H1 (cell line): ENCODE measurements around the gene EIF4E2. TPM values are rescaled to one million over a fixed set of nuclear protein-coding genes. Genes with fewer than 3 reads are reported as not detected.

ENCODE experiments used
- CBX5 ChIP-seq: fragments of 300-800, 300-1000 bp; sonication (generic); IDR thresholded peaks from 2 replicates; pipeline ENCODE4 v1.7.1; 2016; ENCODE audit warnings: antibody characterized with exemption, low read length, low read depth
- CHD1 ChIP-seq: IDR thresholded peaks from 2 replicates; pipeline ENCODE4 v1.6.1; 2012; ENCODE audit warnings: low read depth, low read length, improper control_type of control experiment
- EP300 ChIP-seq, 2 experiments: IDR thresholded peaks; 1 replicate in 1 of 2; 2 replicates in 1 of 2; pipeline ENCODE4 v1.6.1; 2011 to 2012; ENCODE audit warnings: low read depth in 2 of 2, low read length in 2 of 2, mild to moderate bottlenecking in 2 of 2, borderline replicate concordance in 1 of 2, inconsistent platforms in 1 of 2, moderate library complexity in 1 of 2
- HDAC2 ChIP-seq, 2 experiments: fragments of 300-600 bp in 1 of 2; sonication (generic) in 1 of 2; IDR thresholded peaks; 2 replicates each; pipeline ENCODE4 v1.6.1; 2011 to 2012; ENCODE audit warnings: low read depth in 2 of 2, low read length in 2 of 2, mild to moderate bottlenecking in 2 of 2, moderate library complexity in 2 of 2, borderline replicate concordance in 1 of 2, inconsistent platforms in 1 of 2
- KDM1A ChIP-seq: fragments of 200-600, 300-600 bp; sonication (generic); IDR thresholded peaks from 2 replicates; pipeline ENCODE4 v1.7.1; 2016; ENCODE audit warnings: mild to moderate bottlenecking, low read length, borderline replicate concordance
- POLR2AphosphoS5 ChIP-seq: IDR thresholded peaks from 2 replicates; pipeline ENCODE4 v1.6.1; 2011; ENCODE audit warnings: low read depth, low read length
- RAD21 ChIP-seq, 2 experiments: IDR thresholded peaks in 1 of 2; conservative IDR thresholded peaks in 1 of 2; 2 replicates each; pipeline ENCODE4 v1.6.1; 2011; ENCODE audit warnings: low read depth in 2 of 2, low read length in 2 of 2, improper control_type of control experiment in 1 of 2, inconsistent platforms in 1 of 2, mild to moderate bottlenecking in 1 of 2, moderate library complexity in 1 of 2
- TCF12 ChIP-seq: IDR thresholded peaks from 2 replicates; pipeline ENCODE4 v1.6.1; 2011; ENCODE audit warnings: low read depth, mild to moderate bottlenecking, low read length
- polyA plus RNA-seq, 7 experiments: library from polyadenylated mRNA; depleted of rRNA in 3 of 7; stranded (reverse) in 5 of 7; unstranded in 2 of 7; fragments of >200 nt in 5 of 7; fragments of 200-250 nt in 2 of 7; gene quantifications; 1 replicate in 5 of 7; 2 replicates in 1 of 7; 4 replicates in 1 of 7; pipeline versions ENCODE4 v1.2.1 to v1.2.3, GENCODE V29; 2011 to 2013; ENCODE audit warnings: missing spikeins in 2 of 7, mixed read lengths in 2 of 7
- total RNA-seq: library from RNA; stranded (reverse); fragmentation: NEBNext Ultra II Directional; extraction: Animal tissue kit (Norgen Biotek cat#: 25700); gene quantifications from 2 replicates; pipeline ENCODE4 v1.2.1, GENCODE V29; 2021
- TF ChIP-seq, protein P1 (sequence below): fragments of 300-600 bp; sonication (generic); IDR thresholded peaks from 2 replicates; pipeline ENCODE4 v1.7.1; 2012; ENCODE audit warnings: low read length, moderate library complexity, mild to moderate bottlenecking, inconsistent platforms; ENCODE audit not compliant: insufficient replicate concordance

The EIF4E2 gene
- total and polyA plus RNA-seq, 2 of the 8 experiments (the other 6 are each of a cell fraction or from before 2014, with no cell fraction given) = 39.4 to 114 TPM

DNA sequence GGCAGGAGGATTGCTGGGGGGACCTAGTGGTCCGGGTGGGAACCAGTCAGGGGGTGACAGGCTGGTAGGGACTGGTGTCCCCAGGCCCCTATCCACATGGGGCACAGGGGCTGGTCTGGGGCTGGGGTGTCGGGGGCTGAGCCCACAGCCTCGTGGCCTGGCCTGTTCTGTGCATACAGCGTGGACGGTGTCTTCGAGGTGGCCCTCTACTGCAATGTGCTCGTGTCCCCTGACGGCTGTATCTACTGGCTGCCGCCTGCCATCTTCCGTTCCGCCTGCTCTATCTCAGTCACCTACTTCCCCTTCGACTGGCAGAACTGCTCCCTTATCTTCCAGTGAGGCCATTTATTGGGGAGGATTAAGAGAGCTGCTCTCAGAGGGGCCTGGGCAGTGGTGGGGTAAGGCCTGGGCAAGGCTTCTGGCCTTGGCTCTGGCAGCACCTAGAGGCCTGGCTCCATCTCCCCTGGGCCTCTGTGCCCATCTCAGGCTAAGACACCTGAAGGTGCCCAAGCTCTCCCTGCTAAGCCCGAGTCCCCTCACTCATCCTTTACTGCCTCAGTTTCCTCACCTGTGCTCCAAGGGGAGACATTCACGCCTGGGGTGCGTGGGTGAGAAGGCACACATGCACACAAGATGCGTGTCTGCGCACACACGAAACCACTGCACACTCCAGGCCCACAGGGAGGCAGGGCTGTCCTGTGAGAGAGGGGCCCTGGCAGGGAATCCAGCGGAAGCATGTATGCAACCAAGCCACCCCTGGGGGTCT, 9.1 kb upstream of the EIF4E2 start (continued):
- TF ChIP-seq, protein P1, sequence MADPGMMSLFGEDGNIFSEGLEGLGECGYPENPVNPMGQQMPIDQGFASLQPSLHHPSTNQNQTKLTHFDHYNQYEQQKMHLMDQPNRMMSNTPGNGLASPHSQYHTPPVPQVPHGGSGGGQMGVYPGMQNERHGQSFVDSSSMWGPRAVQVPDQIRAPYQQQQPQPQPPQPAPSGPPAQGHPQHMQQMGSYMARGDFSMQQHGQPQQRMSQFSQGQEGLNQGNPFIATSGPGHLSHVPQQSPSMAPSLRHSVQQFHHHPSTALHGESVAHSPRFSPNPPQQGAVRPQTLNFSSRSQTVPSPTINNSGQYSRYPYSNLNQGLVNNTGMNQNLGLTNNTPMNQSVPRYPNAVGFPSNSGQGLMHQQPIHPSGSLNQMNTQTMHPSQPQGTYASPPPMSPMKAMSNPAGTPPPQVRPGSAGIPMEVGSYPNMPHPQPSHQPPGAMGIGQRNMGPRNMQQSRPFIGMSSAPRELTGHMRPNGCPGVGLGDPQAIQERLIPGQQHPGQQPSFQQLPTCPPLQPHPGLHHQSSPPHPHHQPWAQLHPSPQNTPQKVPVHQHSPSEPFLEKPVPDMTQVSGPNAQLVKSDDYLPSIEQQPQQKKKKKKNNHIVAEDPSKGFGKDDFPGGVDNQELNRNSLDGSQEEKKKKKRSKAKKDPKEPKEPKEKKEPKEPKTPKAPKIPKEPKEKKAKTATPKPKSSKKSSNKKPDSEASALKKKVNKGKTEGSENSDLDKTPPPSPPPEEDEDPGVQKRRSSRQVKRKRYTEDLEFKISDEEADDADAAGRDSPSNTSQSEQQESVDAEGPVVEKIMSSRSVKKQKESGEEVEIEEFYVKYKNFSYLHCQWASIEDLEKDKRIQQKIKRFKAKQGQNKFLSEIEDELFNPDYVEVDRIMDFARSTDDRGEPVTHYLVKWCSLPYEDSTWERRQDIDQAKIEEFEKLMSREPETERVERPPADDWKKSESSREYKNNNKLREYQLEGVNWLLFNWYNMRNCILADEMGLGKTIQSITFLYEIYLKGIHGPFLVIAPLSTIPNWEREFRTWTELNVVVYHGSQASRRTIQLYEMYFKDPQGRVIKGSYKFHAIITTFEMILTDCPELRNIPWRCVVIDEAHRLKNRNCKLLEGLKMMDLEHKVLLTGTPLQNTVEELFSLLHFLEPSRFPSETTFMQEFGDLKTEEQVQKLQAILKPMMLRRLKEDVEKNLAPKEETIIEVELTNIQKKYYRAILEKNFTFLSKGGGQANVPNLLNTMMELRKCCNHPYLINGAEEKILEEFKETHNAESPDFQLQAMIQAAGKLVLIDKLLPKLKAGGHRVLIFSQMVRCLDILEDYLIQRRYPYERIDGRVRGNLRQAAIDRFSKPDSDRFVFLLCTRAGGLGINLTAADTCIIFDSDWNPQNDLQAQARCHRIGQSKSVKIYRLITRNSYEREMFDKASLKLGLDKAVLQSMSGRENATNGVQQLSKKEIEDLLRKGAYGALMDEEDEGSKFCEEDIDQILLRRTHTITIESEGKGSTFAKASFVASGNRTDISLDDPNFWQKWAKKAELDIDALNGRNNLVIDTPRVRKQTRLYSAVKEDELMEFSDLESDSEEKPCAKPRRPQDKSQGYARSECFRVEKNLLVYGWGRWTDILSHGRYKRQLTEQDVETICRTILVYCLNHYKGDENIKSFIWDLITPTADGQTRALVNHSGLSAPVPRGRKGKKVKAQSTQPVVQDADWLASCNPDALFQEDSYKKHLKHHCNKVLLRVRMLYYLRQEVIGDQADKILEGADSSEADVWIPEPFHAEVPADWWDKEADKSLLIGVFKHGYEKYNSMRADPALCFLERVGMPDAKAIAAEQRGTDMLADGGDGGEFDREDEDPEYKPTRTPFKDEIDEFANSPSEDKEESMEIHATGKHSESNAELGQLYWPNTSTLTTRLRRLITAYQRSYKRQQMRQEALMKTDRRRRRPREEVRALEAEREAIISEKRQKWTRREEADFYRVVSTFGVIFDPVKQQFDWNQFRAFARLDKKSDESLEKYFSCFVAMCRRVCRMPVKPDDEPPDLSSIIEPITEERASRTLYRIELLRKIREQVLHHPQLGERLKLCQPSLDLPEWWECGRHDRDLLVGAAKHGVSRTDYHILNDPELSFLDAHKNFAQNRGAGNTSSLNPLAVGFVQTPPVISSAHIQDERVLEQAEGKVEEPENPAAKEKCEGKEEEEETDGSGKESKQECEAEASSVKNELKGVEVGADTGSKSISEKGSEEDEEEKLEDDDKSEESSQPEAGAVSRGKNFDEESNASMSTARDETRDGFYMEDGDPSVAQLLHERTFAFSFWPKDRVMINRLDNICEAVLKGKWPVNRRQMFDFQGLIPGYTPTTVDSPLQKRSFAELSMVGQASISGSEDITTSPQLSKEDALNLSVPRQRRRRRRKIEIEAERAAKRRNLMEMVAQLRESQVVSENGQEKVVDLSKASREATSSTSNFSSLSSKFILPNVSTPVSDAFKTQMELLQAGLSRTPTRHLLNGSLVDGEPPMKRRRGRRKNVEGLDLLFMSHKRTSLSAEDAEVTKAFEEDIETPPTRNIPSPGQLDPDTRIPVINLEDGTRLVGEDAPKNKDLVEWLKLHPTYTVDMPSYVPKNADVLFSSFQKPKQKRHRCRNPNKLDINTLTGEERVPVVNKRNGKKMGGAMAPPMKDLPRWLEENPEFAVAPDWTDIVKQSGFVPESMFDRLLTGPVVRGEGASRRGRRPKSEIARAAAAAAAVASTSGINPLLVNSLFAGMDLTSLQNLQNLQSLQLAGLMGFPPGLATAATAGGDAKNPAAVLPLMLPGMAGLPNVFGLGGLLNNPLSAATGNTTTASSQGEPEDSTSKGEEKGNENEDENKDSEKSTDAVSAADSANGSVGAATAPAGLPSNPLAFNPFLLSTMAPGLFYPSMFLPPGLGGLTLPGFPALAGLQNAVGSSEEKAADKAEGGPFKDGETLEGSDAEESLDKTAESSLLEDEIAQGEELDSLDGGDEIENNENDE = no peak
- TF ChIP-seq CHD1 (no peak), HDAC2 (IDR thresholded peaks at IDR 0.05; ENCODE audit: borderline replicate concordance in 1 of 2, low read depth in 2 of 2, low read length in 2 of 2) (no peak), EP300 (IDR thresholded peaks at IDR 0.05; ENCODE audit: borderline replicate concordance in 1 of 2, low read depth in 2 of 2, low read length in 2 of 2) (no peak), TCF12 (no peak), RAD21 (IDR thresholded peaks at IDR 0.05 in 1 of 2, conservative IDR thresholded peaks at IDR 0.05 in 1 of 2; ENCODE audit: low read depth in 2 of 2, low read length in 2 of 2) (no peak), POLR2AphosphoS5 (no peak), CBX5 (no peak), KDM1A (no peak)
